Upper lobe of right lung (tissue), 1 donor: ENCODE results near the gene JARID2. TPM values are rescaled to one million over a fixed set of nuclear protein-coding genes. Genes with fewer than 3 reads are reported as not detected.

Source experiments
- ATAC-seq: fragments of 200-7000 bp; cut with Tn5 transposase; one replicate; pipeline ENCODE4 v1.9.1; 2020; ENCODE audit warnings: mild to moderate bottlenecking, moderate library complexity
- DNase-seq: peaks from one replicate; pipeline ENCODE4 v3.0.0-alpha.2; 2020
- H3K27ac ChIP-seq: fragments of 200-600 bp; one replicate; pipeline ENCODE4 v1.8.0; 2022
- H3K27me3 ChIP-seq: fragments of 200-600 bp; one replicate; pipeline ENCODE4 v1.8.0; 2022; ENCODE audit warnings: mild to moderate bottlenecking
- H3K36me3 ChIP-seq: fragments of 200-600 bp; one replicate; pipeline ENCODE4 v1.8.0; 2022
- H3K4me1 ChIP-seq: fragments of 200-600 bp; one replicate; pipeline ENCODE4 v1.8.0; 2022
- H3K4me3 ChIP-seq: fragments of 200-600 bp; one replicate; pipeline ENCODE4 v1.8.0; 2022; ENCODE audit warnings: mild to moderate bottlenecking
- H3K9me3 ChIP-seq: fragments of 200-600 bp; one replicate; pipeline ENCODE4 v1.8.0; 2022
- intact Hi-C: fragments of 100-400 bp; cut with DNase I; formaldehyde crosslinking; loops from one replicate; pipeline ENCODE4 v1.11.0; 2022
- total RNA-seq: library from RNA; stranded (reverse); fragmentation: NEBNext Ultra II Directional; extraction: Animal tissue kit (Norgen Biotek cat#: 25700); gene quantifications from one replicate; pipeline ENCODE4 v1.2.1, GENCODE V29; 2021
- TF ChIP-seq, protein P1 (sequence below): fragments of 200-600 bp; IDR thresholded peaks from one replicate; pipeline ENCODE4 v1.8.0; 2022; ENCODE audit warnings: antibody characterized with exemption
- donor health status: DM: no; HTN: yes; CAD: no; lungs with severe emphysema.

The JARID2 gene
- total RNA-seq, 1 donor from 2014 or later = 15.1 TPM

DNA sequence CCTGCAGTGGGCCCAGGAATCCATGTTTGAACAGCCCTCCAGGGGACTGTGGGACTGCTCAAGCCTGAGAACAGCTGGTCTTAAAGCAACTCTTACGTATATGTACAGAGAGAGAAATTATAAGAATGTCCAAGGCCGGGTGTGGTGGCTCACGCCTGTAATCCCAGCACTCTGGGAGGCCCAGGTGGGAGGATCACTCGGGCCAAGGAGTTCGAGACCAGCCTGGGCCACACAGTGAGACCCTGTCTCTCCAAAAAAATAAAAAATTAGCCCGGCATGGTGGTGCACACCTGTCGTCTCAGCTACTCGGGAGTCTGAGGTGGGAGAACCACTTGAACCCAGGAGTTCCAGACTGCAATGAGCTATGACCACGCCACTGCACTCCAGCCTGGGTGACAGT, 283.0 kb downstream of the JARID2 start:
- H3K36me3 ChIP-seq = peaks cover 39% of the 10 kb centered on the region
- H3K4me3 ChIP-seq = no peak overlapping the region
- no peaks in the 10 kb centered on the region for H3K9me3 ChIP-seq
- H3K4me1 ChIP-seq = no peaks in the 10 kb centered on the region
- DNase-seq = no peak
- ATAC-seq = no peak
- no peak overlapping the region for H3K27ac ChIP-seq
- H3K27me3 ChIP-seq = no peaks in the 10 kb centered on the region
- TF ChIP-seq, protein P1, sequence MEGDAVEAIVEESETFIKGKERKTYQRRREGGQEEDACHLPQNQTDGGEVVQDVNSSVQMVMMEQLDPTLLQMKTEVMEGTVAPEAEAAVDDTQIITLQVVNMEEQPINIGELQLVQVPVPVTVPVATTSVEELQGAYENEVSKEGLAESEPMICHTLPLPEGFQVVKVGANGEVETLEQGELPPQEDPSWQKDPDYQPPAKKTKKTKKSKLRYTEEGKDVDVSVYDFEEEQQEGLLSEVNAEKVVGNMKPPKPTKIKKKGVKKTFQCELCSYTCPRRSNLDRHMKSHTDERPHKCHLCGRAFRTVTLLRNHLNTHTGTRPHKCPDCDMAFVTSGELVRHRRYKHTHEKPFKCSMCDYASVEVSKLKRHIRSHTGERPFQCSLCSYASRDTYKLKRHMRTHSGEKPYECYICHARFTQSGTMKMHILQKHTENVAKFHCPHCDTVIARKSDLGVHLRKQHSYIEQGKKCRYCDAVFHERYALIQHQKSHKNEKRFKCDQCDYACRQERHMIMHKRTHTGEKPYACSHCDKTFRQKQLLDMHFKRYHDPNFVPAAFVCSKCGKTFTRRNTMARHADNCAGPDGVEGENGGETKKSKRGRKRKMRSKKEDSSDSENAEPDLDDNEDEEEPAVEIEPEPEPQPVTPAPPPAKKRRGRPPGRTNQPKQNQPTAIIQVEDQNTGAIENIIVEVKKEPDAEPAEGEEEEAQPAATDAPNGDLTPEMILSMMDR = no peak
- intact Hi-C loops = no loop called here

GRCh38 chr6:15530411-15530810, 284.5 kb downstream of the JARID2 start:
- Histone ChIP-seq H3K27me3 (no peaks in the 10 kb centered on the region), H3K4me3 (no peak overlapping the region), H3K27ac (no peak overlapping the region), H3K36me3 (peaks cover 31% of the 10 kb centered on the region), H3K9me3 (no peaks in the 10 kb centered on the region), H3K4me1 (no peaks in the 10 kb centered on the region)
- DNase-seq (no peak), ATAC-seq (no peak)
- TF ChIP-seq, protein P1 = no peak
- intact Hi-C loops = no loop called here

DNA sequence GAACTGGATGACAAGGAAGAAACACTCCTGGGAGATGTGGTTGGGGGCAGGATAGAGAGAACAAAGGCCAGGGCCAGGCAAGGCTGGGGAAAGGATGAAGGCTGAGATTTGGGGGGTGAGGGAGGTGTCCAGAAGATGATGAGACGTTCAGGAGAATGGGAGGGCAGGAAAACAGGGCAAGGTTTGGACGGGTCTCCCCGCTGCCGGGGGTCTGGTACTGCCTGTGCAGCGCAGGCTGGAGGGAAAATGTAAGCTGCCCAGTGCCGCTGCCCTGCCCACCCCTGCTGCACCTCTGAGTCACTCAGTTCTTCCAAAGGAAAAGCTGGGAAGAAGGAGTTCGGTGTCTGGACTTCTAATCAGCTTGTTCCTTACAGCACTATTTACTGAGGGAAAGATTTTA, 286.1 kb downstream of the JARID2 start:
- no peak overlapping the region for H3K4me3 ChIP-seq
- no peaks in the 10 kb centered on the region for H3K9me3 ChIP-seq
- H3K27ac ChIP-seq = no peak overlapping the region
- ATAC-seq = no peak
- no peak for DNase-seq
- H3K4me1 ChIP-seq = peaks cover 5% of the 10 kb centered on the region
- TF ChIP-seq, protein P1 = no peak
- H3K27me3 ChIP-seq = no peaks in the 10 kb centered on the region
- intact Hi-C loops = no loop called here
- peaks cover 25% of the 10 kb centered on the region for H3K36me3 ChIP-seq

DNA sequence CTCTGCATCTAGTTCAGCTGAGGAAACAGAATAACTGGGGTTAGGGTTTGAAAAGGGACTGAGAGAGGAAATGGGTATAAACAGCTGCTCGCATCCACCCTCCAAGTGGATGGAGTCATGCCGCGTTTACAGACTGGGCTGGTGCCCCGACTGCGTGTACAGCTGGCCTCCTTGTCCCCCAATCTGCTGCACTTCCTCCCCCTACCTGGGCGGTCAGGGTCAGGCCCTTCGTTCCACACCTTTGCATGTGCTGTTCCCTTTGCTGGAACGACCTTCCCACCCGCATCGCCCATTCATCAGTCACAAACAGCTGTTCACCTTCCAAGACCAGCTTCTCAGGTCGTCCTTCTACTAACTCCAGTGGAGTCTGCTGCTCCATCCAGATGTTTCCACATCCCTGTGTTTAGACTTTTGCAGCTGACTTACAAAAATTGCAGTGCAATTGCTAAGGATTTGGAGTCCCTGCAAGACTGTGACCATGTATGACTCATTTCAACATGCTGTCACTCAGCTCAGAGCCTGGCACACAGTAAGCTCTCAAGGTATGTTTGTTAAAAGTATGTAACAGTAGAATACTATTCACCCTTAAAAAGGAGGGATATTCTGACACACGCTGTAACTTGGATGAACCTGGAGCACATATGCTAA, 287.6 kb downstream of the JARID2 start:
- TF ChIP-seq, protein P1 = no peak
- no peak for ATAC-seq

DNA sequence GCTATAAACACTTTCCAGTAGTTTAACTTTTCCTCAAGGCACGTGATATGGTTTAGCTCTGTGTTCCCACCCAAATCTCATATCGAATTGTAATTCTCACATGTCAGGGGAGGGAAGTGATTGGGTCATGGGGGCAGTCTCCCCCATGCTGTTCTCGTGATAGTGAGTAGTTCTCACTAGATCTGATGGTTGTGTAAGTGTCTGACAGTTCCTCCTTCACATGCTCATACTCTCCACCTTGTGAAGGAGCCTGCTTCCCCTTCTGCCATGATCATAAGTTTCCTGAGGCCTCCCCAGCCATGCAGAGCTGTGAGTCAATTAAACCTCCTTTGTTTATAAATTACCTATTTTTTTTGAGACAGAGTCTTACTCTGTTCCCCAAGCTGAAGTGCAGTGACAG, 289.1 kb downstream of the JARID2 start:
- H3K36me3 ChIP-seq = peaks cover 17% of the 10 kb centered on the region
- intact Hi-C loops = no loop called here
- H3K27ac ChIP-seq = no peak overlapping the region
- peaks cover 5% of the 10 kb centered on the region for H3K4me1 ChIP-seq
- TF ChIP-seq, protein P1 = no peak
- H3K9me3 ChIP-seq = no peaks in the 10 kb centered on the region
- no peak overlapping the region for H3K4me3 ChIP-seq
- H3K27me3 ChIP-seq = no peaks in the 10 kb centered on the region
- peak; percentile 71 for ATAC-seq
- no peak for DNase-seq

More for the DNA sequence above, 287.6 kb downstream of the JARID2 start:
- DNase-seq = no peak
- no peaks in the 10 kb centered on the region for H3K9me3 ChIP-seq
- H3K27ac ChIP-seq = no peak overlapping the region
- H3K36me3 ChIP-seq = peaks cover 25% of the 10 kb centered on the region
- H3K27me3 ChIP-seq = no peaks in the 10 kb centered on the region
- intact Hi-C loops = no loop called here
- no peak overlapping the region for H3K4me3 ChIP-seq
- H3K4me1 ChIP-seq = peaks cover 5% of the 10 kb centered on the region
